GM20000 (cell line): ENCODE data around the gene HRG.

Experiments used
- DNase-seq: peaks from one replicate; pipeline ENCODE4 v3.0.0; 2012; ENCODE audit warnings: low spot score
- CTCF ChIP-seq: IDR thresholded peaks from 2 replicates; pipeline ENCODE4 v1.5.1; 2012; ENCODE audit warnings: mild to moderate bottlenecking, control low read depth; ENCODE audit errors: extremely low read depth, missing control alignments

Gene HRG

DNA sequence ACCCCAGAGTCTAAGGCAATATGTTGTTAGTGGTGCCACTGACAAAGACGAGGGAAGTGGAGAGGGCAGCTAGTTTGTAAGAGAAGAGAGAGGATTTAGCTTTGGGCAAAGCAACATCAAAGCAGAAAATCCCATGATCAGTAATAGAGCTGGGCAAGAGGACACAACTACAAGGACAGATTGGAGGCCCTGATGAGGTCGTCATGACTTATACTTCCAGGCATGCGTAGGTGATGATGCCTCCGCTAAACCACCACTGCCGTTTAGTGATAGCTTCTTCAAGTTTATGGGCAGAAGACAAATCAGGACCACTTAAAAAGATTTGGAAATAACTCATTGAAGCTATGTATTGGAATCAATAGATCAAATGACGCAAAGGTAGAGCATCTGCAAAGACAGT, 2.6 kb downstream of the HRG start:
- TF ChIP-seq CTCF: no peak
- no peak for DNase-seq

DNA sequence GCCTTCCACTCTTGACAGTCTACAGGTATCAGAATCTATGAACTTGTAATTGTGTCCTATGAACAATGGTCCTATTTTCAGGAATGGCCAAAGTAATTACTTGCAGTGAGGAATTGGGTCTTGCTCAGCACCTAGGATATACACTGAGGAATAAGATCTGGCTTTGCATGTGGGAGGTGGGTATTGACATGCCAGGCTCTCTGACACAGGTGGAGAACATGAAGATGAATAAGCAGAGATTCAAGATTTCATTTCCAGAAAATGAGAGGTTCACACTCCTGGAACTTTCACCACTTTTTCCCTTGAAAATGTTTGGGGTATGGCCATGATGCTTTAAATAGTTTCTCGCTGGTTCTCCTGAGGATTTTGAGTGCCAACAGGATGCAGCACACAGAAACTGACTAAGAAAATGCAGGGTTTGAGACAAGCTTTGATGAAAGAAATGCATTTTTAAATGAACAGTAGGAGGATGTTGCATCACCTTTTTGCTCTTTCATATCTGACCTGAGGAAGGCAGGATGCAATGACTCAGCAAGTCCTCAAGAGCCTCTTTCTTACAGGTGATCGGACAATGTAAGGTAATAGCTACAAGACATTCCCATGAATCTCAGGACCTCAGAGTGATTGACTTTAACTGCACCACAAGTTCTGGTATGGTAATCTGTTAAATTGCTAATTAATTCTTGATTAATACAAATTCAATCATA, 3.7 kb downstream of the HRG start:
- TF ChIP-seq CTCF: no peak
- DNase-seq: no peak

- TF ChIP-seq CTCF: no peak
- no peak for DNase-seq
Measured at GRCh38 chr3:186670155-186670554, 4.3 kb downstream of the HRG start.

GRCh38 chr3:186671051-186671450, 5.2 kb downstream of the HRG start:
- no peak for DNase-seq

DNA sequence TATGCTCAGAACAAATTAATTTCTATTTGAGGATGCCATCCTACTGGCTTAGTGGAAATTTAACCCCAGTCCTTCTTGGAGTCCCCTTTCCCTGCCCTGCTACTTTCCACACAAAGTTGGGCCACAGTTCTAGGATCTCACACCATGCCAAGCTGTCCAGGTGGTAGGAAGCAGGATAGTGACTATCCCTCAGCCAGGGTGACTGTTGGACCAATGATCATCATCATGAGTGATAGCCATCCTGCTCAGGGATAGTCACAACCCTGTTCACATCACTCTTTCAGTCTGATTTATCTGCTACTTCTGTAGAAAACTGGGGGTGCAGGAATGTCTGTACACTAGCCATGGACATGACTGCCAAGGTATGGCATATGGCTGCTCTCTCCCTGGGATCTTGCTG, 12.8 kb downstream of the HRG start:
- no peak for DNase-seq

More at GRCh38 chr3:186671051-186671450, 5.2 kb downstream of the HRG start:
- TF ChIP-seq CTCF: no peak

GRCh38 chr3:186679151-186679550, 13.3 kb downstream of the HRG start:
- no peak for TF ChIP-seq CTCF

More for the DNA sequence above, 12.8 kb downstream of the HRG start:
- TF ChIP-seq CTCF: no peak

GRCh38 chr3:186680869-186681268, 15.1 kb downstream of the HRG start:
- DNase-seq: no peak

More at GRCh38 chr3:186679151-186679550, 13.3 kb downstream of the HRG start:
- DNase-seq: no peak

More at GRCh38 chr3:186680869-186681268, 15.1 kb downstream of the HRG start:
- no peak for TF ChIP-seq CTCF
